Keratinocyte (primary cell): ENCODE measurements around the gene TSC22D4. TPM values are rescaled to one million over a fixed set of nuclear protein-coding genes. Genes with fewer than 3 reads are reported as not detected.

Experiments
- DNase-seq: peaks from one replicate; pipeline ENCODE4 v3.0.0-alpha.2; 2011; ENCODE audit warnings: low read depth, missing footprints, low spot score
- FAIRE-seq: peaks from 2 replicates; lab custom pipeline; 2011; peaks lifted over from hg19 to GRCh38; lab: Jason Lieb, UNC
- H2AFZ ChIP-seq: 2 replicates; pipeline ENCODE4 v1.6.0; 2012; ENCODE audit warnings: low read length, control low read depth, inconsistent platforms; ENCODE audit not compliant: control insufficient read depth
- H3K27ac ChIP-seq: 2 replicates; pipeline ENCODE4 v1.5.1; 2011; ENCODE audit warnings: low read length; ENCODE audit not compliant: control insufficient read depth, insufficient read depth
- H3K27me3 ChIP-seq: 3 replicates; pipeline ENCODE4 v1.6.0; 2011; ENCODE audit warnings: low read length; ENCODE audit not compliant: control insufficient read depth, insufficient read depth; ENCODE audit errors: extremely low read depth
- H3K36me3 ChIP-seq, 2 experiments: 2 replicates in 1 of 2; 3 replicates in 1 of 2; pipeline ENCODE4 v1.5.1; 2011; ENCODE audit warnings: low read length in 2 of 2, mild to moderate bottlenecking in 1 of 2; ENCODE audit not compliant: control insufficient read depth in 2 of 2, insufficient read depth in 2 of 2; ENCODE audit errors: extremely low read depth in 1 of 2
- H3K4me1 ChIP-seq: 3 replicates; pipeline ENCODE4 v1.5.1; 2011; ENCODE audit warnings: low read length; ENCODE audit not compliant: control insufficient read depth, insufficient read depth; ENCODE audit errors: extremely low read depth
- H3K4me2 ChIP-seq: 3 replicates; pipeline ENCODE4 v1.6.0; 2011; ENCODE audit warnings: low read depth, low read length; ENCODE audit not compliant: control insufficient read depth, insufficient read depth; ENCODE audit errors: extremely low read depth
- H3K4me3 ChIP-seq, 3 experiments: fragments of 200-600 bp in 1 of 3; sonication (generic) in 1 of 3; 2 replicates in 2 of 3; 3 replicates in 1 of 3; pipeline ENCODE4 v1.5.1; 2011 to 2016; ENCODE audit warnings: low read length in 3 of 3, mild to moderate bottlenecking in 3 of 3, control low read depth in 2 of 3, inconsistent platforms in 1 of 3, low read depth in 1 of 3, mixed read lengths in 1 of 3, mixed run types in 1 of 3, moderate library complexity in 1 of 3; ENCODE audit not compliant: control insufficient read depth in 2 of 3, insufficient read depth in 2 of 3; ENCODE audit errors: extremely low read depth in 1 of 3
- H3K79me2 ChIP-seq: 2 replicates; pipeline ENCODE4 v1.6.0; 2012; ENCODE audit warnings: low read length; ENCODE audit not compliant: control insufficient read depth, insufficient read depth
- H3K9ac ChIP-seq: 3 replicates; pipeline ENCODE4 v1.6.0; 2011; ENCODE audit warnings: low read length; ENCODE audit not compliant: control insufficient read depth, insufficient read depth; ENCODE audit errors: extremely low read depth
- H3K9me1 ChIP-seq: 3 replicates; pipeline ENCODE4 v1.6.0; 2011; ENCODE audit warnings: low read length; ENCODE audit not compliant: control insufficient read depth, insufficient read depth; ENCODE audit errors: extremely low read depth
- H3K9me3 ChIP-seq: 2 replicates; pipeline ENCODE4 v1.5.1; 2012; ENCODE audit warnings: low read depth, low read length; ENCODE audit not compliant: control insufficient read depth
- H4K20me1 ChIP-seq: 3 replicates; pipeline ENCODE4 v1.6.0; 2011; ENCODE audit warnings: low read length; ENCODE audit not compliant: control insufficient read depth, insufficient read depth; ENCODE audit errors: extremely low read depth
- EZH2 ChIP-seq: IDR thresholded peaks from one replicate; pipeline ENCODE4 v1.6.1; 2012; ENCODE audit warnings: inconsistent platforms, mild to moderate bottlenecking, low read length, moderate library complexity
- dilution Hi-C: fragments of 300-500 bp; cut with MboI; formaldehyde crosslinking; loops from one replicate; pipeline ENCODE4 v1.7.0; 2020; ENCODE audit warnings: low sequenced_read_pairs; ENCODE audit not compliant: extremely low pct_ligation_motif_present
- polyA plus RNA-seq, 5 experiments: library from polyadenylated mRNA; depleted of rRNA in 3 of 5; stranded (reverse) in 3 of 5; stranded (forward) in 1 of 5; unstranded in 1 of 5; fragments of >200 nt; gene quantifications; 1 replicate in 1 of 5; 2 replicates in 3 of 5; 3 replicates in 1 of 5; pipeline versions ENCODE4 v1.2.1 to v1.2.3, GENCODE V29; 2011 to 2012; ENCODE audit warnings: missing spikeins in 2 of 5, low read depth in 1 of 5, low replicate concordance in 1 of 5
- TF ChIP-seq, protein P1 (sequence below), 3 experiments: IDR thresholded peaks in 1 of 3; conservative IDR thresholded peaks in 1 of 3; optimal IDR thresholded peaks in 1 of 3; 2 replicates in 2 of 3; 3 replicates in 1 of 3; pipeline versions ENCODE3 to v1.5.1; 2011; ENCODE audit warnings: low read length in 3 of 3, mild to moderate bottlenecking in 3 of 3, moderate library complexity in 2 of 3, control low read depth in 1 of 3, inconsistent platforms in 1 of 3; ENCODE audit not compliant: insufficient read depth in 2 of 3; ENCODE audit errors: extremely low read depth in 1 of 3

Gene TSC22D4
- polyA plus RNA-seq, 1 donor (not counting 4 experiments of a cell fraction or from before 2014, with no cell fraction given): 8.4 TPM

GRCh38 chr7:100427762-100428198 lies 51.2 kb downstream of the TSC22D4 start:
- no peak for TF ChIP-seq EZH2
- TF ChIP-seq, protein P1, sequence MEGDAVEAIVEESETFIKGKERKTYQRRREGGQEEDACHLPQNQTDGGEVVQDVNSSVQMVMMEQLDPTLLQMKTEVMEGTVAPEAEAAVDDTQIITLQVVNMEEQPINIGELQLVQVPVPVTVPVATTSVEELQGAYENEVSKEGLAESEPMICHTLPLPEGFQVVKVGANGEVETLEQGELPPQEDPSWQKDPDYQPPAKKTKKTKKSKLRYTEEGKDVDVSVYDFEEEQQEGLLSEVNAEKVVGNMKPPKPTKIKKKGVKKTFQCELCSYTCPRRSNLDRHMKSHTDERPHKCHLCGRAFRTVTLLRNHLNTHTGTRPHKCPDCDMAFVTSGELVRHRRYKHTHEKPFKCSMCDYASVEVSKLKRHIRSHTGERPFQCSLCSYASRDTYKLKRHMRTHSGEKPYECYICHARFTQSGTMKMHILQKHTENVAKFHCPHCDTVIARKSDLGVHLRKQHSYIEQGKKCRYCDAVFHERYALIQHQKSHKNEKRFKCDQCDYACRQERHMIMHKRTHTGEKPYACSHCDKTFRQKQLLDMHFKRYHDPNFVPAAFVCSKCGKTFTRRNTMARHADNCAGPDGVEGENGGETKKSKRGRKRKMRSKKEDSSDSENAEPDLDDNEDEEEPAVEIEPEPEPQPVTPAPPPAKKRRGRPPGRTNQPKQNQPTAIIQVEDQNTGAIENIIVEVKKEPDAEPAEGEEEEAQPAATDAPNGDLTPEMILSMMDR (optimal IDR thresholded peaks at IDR 0.05 in 1 of 3, IDR thresholded peaks at IDR 0.05 in 1 of 3, conservative IDR thresholded peaks at IDR 0.05 in 1 of 3; ENCODE audit: extremely low read depth in 1 of 3, insufficient read depth in 2 of 3, low read length in 3 of 3): no peak
- Histone ChIP-seq H3K79me2 (peaks cover 25% of the 10 kb centered on the region), H3K4me2 (peak overlapping the region; percentile 96), H3K27ac (peak overlapping the region; percentile 96), H3K4me1 (peaks cover 24% of the 10 kb centered on the region), H3K9me1 (peaks cover 3% of the 10 kb centered on the region), H3K9ac (no peak overlapping the region), H3K36me3 (peaks cover 2 to 16% of the 10 kb centered on the region in 2 experiments), H3K4me3 (peak overlapping the region; percentile 72 to 91 (median 86)), H3K27me3 (no peaks in the 10 kb centered on the region), H3K9me3 (no peaks in the 10 kb centered on the region), H4K20me1 (peaks cover 4% of the 10 kb centered on the region), H2AFZ (peak overlapping the region; percentile 98)
- FAIRE-seq: no peak
- no peak for DNase-seq
- dilution Hi-C loops: no loop called here

DNA sequence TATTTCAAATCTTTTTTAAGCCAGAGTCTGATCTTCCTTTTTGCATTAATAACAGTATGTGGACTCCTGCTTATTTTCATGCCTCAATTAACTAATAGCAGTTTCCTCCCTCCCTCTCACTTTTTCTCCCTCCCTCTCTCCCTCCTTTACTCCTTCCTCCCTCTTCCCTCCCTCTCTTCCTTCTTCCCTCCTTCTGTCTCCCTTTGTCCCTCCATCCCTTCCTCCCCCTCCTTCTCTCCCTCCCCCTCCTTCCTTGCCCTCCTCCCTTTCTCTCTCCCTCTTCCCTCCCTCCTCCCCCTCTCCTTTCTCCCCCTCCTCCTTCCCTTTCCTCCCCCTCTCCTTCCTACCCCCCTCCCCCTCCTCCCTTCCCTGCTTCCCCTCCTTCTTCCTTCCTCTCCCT lies 52.5 kb downstream of the TSC22D4 start:
- Histone ChIP-seq H3K9me1 (peaks cover under 1% of the 10 kb centered on the region), H3K79me2 (peaks cover 14% of the 10 kb centered on the region), H3K4me2 (no peak overlapping the region), H3K4me1 (peaks cover 15% of the 10 kb centered on the region), H4K20me1 (peaks cover under 1% of the 10 kb centered on the region), H3K27me3 (no peaks in the 10 kb centered on the region), H3K9ac (no peak overlapping the region), H2AFZ (no peak overlapping the region), H3K4me3 (no peak overlapping the region), H3K9me3 (no peaks in the 10 kb centered on the region), H3K36me3 (peaks cover 2 to 7% of the 10 kb centered on the region in 2 experiments), H3K27ac (no peak overlapping the region)
- TF ChIP-seq EZH2: no peak
- TF ChIP-seq, protein P1 (optimal IDR thresholded peaks at IDR 0.05 in 1 of 3, IDR thresholded peaks at IDR 0.05 in 1 of 3, conservative IDR thresholded peaks at IDR 0.05 in 1 of 3; ENCODE audit: extremely low read depth in 1 of 3, insufficient read depth in 2 of 3, low read length in 3 of 3): no peak
- dilution Hi-C loops: no loop called here
- no peak for DNase-seq
- FAIRE-seq: no peak
